Fibroblast of peridontal ligament (primary cell): ENCODE results near the gene ELSPBP1.
"Not testable (repeated sequence)": the region's sequence is repeated elsewhere in the genome, so short reads cannot be mapped to it uniquely, and the experiment has no call there.

Experiments
- DNase-seq: peaks from one replicate; pipeline ENCODE4 v3.0.0-alpha.2; 2010; ENCODE audit errors: extremely low read depth

Gene ELSPBP1

DNA sequence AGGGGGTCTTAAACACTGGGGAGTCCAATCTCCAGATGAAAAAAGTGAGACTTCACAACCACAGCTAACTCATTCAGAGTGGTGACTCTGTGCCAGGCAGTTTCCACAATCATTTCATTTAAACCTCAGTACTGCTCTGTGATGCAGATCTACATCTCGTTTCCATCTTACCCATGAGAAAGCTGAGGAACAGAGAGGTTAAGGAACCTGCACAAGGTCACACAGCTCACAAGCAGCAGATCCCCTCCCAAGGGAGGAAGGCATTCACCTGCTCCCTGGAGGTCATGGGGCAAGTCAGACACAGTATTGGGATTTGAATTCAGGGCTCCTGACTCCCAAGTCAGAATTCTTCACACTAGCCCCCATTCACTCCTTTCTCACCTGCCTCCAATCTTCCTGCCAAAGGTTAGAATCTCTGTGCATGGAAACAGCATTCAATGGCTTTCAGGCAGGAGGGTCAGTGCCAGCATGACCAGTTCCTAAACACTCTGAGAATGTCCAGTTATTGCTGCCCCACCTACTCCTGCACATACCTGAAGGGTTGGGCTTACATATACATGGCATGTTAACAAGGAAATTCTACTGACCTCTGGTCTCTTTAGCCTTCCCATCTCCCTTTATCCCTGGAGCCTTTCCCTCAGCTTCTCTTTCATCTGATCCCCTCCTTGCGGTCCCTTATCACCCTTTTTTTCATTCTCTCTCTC, 47.6 kb downstream of the ELSPBP1 start:
- no peak for DNase-seq

GRCh38 chr19:48043675-48044258, 49.3 kb downstream of the ELSPBP1 start, which contains the start of gene CABP5:
TSS of gene CABP5 (minus strand) at chr19:48044079. CDS start at chr19:48043922, 157 bp downstream.
- DNase-seq = no peak

DNA sequence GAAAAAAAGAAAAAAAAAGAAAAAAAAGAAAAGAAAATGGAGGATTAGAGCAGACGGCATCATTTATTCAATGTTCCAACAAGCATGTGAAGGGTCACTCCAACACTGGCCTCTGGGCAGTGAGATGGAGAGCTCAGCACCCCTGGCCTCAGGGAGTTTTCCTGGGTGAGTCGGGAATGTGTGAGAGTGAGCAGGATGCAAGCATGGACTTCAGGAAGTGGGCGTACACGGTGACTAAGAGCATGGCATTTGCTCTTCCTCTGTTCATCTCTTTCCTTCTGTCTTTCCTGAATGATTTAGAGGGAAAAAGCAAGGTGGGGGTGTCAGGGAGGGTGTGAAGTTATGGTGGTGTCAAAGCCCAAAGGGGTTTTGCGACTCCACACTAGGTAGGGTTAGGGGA, 50.1 kb downstream of the ELSPBP1 start:
- no peak for DNase-seq

GRCh38 chr19:48051335-48052033, 57.1 kb downstream of the ELSPBP1 start:
- DNase-seq = no peak

DNA sequence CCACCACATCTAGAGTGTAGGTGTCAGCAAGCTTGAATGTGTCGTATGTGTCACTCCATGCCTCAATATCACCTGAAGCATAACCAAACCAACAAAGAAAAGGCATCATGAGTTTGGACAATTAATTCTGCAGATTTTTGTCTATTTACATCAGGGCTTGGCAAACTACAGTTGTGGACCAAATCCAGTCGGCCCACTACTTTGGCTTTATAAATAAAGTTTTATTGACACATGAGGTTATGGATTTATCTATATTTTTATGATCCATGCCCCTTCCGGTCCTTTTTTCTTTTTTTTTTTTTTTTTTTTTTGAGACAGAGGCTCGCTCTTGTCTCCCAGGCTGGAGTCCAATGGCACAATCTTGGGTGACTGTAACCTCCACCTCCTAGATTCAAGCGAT, 58.6 kb downstream of the ELSPBP1 start:
- no peak for DNase-seq

DNA sequence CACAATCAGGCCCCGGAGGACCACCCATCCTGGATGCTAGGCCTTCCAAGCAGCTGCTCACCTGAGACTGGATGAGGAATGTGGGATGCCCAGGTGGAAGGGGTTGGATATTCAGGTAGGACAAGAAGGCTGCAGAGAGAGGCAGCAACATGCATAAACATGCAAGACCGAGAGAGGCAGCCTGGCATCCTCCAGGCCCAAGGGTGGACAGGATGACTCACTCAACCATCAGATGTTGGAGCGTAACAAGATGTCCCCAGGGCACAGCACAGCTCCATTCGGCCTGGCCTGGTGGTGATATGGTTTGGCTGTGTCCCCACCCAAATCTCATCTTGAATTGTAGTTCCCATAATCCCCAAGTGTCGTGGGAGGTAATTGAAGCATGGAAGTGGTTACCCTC, 59.4 kb downstream of the ELSPBP1 start:
- no peak for DNase-seq

- DNase-seq = no peak
Measured at GRCh38 chr19:48059331-48059730, 64.9 kb downstream of the ELSPBP1 start.

DNA sequence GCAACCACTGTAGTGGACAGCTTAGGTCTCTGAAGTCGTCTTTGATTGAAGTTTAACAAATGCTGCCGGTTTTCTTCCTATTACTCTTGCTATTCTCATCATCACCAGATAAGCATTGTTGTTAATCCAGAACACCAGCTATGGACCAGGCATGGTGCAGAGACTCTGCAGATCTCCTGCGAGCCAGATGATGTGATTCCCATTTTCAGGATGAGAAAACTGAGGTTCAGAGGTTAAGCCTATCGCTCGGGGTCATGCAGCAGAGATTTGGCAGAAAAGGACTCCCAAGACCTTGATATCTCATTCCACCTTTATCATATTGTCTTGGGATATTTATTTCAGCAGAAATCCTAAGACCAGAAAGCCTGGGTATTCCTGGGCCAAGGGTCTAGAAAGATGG, 65.9 kb downstream of the ELSPBP1 start:
- DNase-seq = no peak

DNA sequence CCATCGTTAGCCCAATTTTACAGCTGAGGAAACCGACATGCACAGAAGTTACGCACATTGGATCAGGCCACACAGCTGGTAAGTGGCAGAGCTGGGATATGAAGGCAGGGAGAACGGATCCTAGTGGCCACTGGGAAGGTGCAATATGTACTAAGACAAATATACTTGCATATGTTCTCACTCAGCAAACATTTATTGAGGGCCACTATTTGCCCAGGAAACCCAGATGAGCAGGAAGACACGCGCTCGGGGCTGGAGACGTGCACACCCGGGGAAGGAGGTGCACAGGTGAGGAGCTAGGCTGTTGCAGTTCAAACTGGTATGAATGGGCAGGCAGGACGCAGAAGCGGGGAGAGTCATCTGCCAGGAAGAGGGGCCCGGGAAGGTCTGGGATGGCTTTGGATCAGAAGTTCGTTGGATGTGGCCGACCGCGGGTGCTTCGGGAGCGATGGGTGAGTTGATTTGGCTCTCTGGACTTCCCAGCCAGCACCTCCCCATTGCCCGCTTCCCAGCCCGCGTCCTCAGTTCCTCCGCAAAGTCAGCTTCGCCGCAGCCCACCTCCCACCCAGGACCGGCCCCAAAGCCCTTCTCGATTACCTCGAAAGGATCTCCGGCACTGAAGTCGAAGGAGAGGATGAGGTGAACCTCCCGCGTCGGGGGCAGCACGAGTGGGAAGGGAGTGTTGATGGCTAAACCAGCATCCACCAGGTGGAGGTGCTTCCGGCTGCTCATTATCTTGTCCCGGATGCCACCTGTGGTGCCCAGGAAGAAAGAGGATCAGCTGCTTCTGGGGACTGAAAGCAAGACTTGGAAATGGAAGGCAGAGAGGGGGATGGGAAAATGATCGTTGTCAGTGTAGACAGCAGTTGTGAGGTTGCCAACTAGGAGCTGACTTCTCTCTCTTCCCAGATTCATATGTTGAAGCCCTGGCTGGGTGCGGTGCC, 67.2 kb downstream of the ELSPBP1 start:
- DNase-seq = no peak

- no peak for DNase-seq
Measured at GRCh38 chr19:48064509-48064908, 70.1 kb downstream of the ELSPBP1 start.

DNA sequence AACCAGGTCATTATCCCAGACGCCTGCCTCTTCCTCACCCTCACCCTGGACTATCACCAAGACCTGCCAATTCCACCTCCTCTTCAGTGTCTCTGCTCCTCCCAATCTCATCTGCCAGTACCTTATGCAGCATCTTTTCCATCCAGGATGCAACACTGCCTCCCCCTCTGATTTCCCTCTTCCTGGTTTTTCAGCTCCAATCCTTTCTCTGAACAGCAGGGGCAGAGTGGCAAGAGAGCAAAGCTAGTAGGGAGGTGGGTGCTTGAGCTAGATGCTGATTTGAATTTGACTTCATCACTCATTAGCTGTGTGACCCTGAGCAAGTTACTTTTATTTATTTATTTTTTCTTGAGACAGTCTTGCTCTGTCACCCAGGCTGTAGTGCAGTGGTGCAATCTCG, 75.0 kb downstream of the ELSPBP1 start:
- no peak for DNase-seq

DNA sequence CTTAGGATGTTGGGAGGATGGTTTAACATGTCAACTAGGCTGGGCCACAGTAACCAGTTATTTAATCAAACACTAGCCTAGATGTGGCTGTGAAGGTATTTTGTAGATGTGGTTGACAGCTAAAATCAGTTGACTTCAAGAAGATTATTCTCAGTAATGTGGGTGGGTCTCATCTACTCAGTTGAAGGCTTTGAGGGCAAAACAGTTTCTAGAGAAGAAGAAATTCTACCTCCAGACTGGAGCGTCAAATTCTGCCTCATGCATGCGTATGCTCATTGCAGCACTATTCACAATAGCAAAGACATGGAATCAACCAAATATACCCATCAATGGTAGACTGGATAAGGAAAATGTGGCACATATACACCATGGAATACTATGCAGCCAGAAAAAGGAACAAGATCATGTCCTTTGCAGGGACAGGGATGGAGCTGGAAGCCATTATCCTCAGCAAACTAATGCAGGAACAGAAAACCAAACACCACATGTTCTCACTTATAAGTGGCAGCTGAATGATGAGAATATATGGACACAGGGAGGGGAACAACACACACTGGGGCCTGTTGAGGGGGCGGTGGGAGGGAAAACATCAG, 75.8 kb downstream of the ELSPBP1 start:
- not testable (repeated sequence) for DNase-seq
